OCI-LY1 (cell line): Measurements from ENCODE around the gene CCDC85A.

Experiments
- CTCF ChIP-seq: fragments of 200-600 bp; sonication (generic), shearing (Covaris generic); IDR thresholded peaks from 2 replicates; pipeline ENCODE4 v1.5.1; 2017; ENCODE audit warnings: mild to moderate bottlenecking, antibody characterized with exemption, low read length, moderate library complexity, mixed read lengths
- EZH2 ChIP-seq: fragments of 200-600 bp; sonication (generic), shearing (Covaris generic); IDR thresholded peaks from 2 replicates; pipeline ENCODE4 v1.8.0; 2017; ENCODE audit warnings: borderline replicate concordance, mixed run types, mild to moderate bottlenecking, antibody characterized with exemption, low read length, moderate library complexity, mixed read lengths

- TF ChIP-seq CTCF (no peak), EZH2 (no peak)
Measured at GRCh38 chr2:56184500-56185011, 766 bp downstream of the CCDC85A start.
